MM.1S (cell line): ENCODE results near the gene SOWAHB.

ENCODE experiments used
- EZH2phosphoT487 ChIP-seq: fragments of 300-600 bp; sonication (generic); IDR thresholded peaks from 2 replicates; pipeline ENCODE4 v1.6.1; 2018; ENCODE audit warnings: antibody characterized with exemption, low read length
- TF ChIP-seq, protein P1 (sequence below): fragments of 300-600 bp; sonication (generic); IDR thresholded peaks from 2 replicates; pipeline ENCODE4 v1.5.1; 2016; ENCODE audit warnings: antibody characterized with exemption, low read length, mixed read lengths

DNA sequence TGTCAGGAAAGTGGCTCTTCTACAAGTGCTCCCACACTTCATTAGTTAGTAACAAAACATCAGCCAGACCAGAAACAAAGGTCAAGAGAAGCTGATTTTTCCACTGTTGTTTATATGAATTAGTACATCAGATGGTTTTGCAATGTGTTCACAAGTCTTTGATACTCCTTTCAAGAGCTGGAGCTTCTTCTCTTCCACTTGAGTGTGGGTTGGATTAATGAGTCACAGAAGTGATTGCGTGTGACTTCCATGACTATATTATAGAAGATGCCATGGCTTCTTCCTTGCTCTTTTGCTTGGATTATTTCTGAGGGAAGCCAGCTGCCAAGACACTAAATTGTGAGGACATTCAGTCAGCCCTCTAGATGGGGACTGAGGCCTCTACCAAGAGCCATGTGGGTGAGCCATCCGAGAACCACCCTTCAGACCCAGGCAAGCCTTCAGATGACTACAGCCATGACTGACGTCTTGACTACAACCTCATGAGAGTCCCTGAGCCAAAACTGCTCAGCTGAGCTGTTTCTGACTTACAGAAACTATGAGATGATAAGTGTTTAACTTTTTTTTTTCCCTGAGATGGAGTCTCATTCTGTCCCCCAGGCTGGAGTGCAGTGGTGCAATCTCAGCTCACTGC lies 18.1 kb downstream of the SOWAHB start:
- TF ChIP-seq, protein P1, sequence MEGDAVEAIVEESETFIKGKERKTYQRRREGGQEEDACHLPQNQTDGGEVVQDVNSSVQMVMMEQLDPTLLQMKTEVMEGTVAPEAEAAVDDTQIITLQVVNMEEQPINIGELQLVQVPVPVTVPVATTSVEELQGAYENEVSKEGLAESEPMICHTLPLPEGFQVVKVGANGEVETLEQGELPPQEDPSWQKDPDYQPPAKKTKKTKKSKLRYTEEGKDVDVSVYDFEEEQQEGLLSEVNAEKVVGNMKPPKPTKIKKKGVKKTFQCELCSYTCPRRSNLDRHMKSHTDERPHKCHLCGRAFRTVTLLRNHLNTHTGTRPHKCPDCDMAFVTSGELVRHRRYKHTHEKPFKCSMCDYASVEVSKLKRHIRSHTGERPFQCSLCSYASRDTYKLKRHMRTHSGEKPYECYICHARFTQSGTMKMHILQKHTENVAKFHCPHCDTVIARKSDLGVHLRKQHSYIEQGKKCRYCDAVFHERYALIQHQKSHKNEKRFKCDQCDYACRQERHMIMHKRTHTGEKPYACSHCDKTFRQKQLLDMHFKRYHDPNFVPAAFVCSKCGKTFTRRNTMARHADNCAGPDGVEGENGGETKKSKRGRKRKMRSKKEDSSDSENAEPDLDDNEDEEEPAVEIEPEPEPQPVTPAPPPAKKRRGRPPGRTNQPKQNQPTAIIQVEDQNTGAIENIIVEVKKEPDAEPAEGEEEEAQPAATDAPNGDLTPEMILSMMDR, result no peak
- no peak for TF ChIP-seq EZH2phosphoT487
